Endothelial cell (in vitro differentiated cells): ENCODE data around the gene LDAH. TPM values are rescaled to one million over a fixed set of nuclear protein-coding genes. Genes with fewer than 3 reads are reported as not detected.

Experiments
- DNase-seq: peaks from one replicate; pipeline ENCODE4 v3.0.0; 2021; ENCODE audit warnings: low spot score
- H3K27ac Mint-ChIP-seq: one replicate; pipeline ENCODE4 v1.8.0; 2021; ENCODE audit warnings: mixed read lengths, inconsistent platforms; ENCODE audit not compliant: unreplicated experiment
- H3K27me3 Mint-ChIP-seq: one replicate; pipeline ENCODE4 v1.8.0; 2021; ENCODE audit warnings: mild to moderate bottlenecking, moderate library complexity, mixed read lengths, inconsistent platforms; ENCODE audit not compliant: unreplicated experiment
- H3K36me3 Mint-ChIP-seq: one replicate; pipeline ENCODE4 v1.8.0; 2021; ENCODE audit warnings: mild to moderate bottlenecking, low read depth, mixed read lengths, inconsistent platforms; ENCODE audit not compliant: unreplicated experiment
- H3K4me1 Mint-ChIP-seq: one replicate; pipeline ENCODE4 v1.8.0; 2021; ENCODE audit warnings: mild to moderate bottlenecking, mixed read lengths, inconsistent platforms; ENCODE audit not compliant: unreplicated experiment
- H3K4me3 Mint-ChIP-seq: one replicate; pipeline ENCODE4 v1.8.0; 2021; ENCODE audit warnings: mild to moderate bottlenecking, mixed read lengths, inconsistent platforms; ENCODE audit not compliant: unreplicated experiment
- H3K9me3 Mint-ChIP-seq: one replicate; pipeline ENCODE4 v1.8.0; 2021; ENCODE audit warnings: mixed read lengths, inconsistent platforms; ENCODE audit not compliant: unreplicated experiment
- CTCF ChIP-seq: fragments of 200-600 bp; sonication (generic); IDR thresholded peaks from one replicate; pipeline ENCODE4 v1.5.0; 2021; ENCODE audit warnings: antibody characterized with exemption; ENCODE audit not compliant: unreplicated experiment
- total RNA-seq: library from RNA; stranded (reverse); fragmentation: NEBNext Ultra II Directional; extraction: Animal tissue kit (Norgen Biotek cat#: 25700); gene quantifications from one replicate; pipeline ENCODE4 v1.2.1, GENCODE V29; 2021; ENCODE audit not compliant: unreplicated experiment

LDAH gene
- total RNA-seq, 1 donor from 2014 or later = 21.9 TPM

- H3K36me3 Mint-ChIP-seq = no peaks in the 10 kb centered on the region
- H3K27ac Mint-ChIP-seq = no peak overlapping the region
- no peaks in the 10 kb centered on the region for H3K27me3 Mint-ChIP-seq
- no peaks in the 10 kb centered on the region for H3K9me3 Mint-ChIP-seq
- no peaks in the 10 kb centered on the region for H3K4me1 Mint-ChIP-seq
- H3K4me3 Mint-ChIP-seq = no peak overlapping the region
- no peak for TF ChIP-seq CTCF
- no peak for DNase-seq
Measured at GRCh38 chr2:20815216-20815615, 7.7 kb downstream of the LDAH start.

GRCh38 chr2:20812779-20813178 is 10.1 kb downstream of the LDAH start:
- Mint-ChIP-seq H3K27ac (no peak overlapping the region), H3K9me3 (no peaks in the 10 kb centered on the region), H3K27me3 (no peaks in the 10 kb centered on the region), H3K36me3 (no peaks in the 10 kb centered on the region), H3K4me1 (no peaks in the 10 kb centered on the region), H3K4me3 (no peak overlapping the region)
- no peak for TF ChIP-seq CTCF
- DNase-seq = no peak

GRCh38 chr2:20806286-20806685 is 16.6 kb downstream of the LDAH start:
- no peak for TF ChIP-seq CTCF
- no peak overlapping the region for H3K27ac Mint-ChIP-seq

GRCh38 chr2:20803974-20804373 is 18.9 kb downstream of the LDAH start:
- H3K27ac Mint-ChIP-seq = no peak overlapping the region

More at GRCh38 chr2:20806286-20806685, 16.6 kb downstream of the LDAH start:
- H3K36me3 Mint-ChIP-seq = no peaks in the 10 kb centered on the region
- DNase-seq = no peak
- no peaks in the 10 kb centered on the region for H3K9me3 Mint-ChIP-seq
- no peak overlapping the region for H3K4me3 Mint-ChIP-seq
- no peaks in the 10 kb centered on the region for H3K27me3 Mint-ChIP-seq
- H3K4me1 Mint-ChIP-seq = no peaks in the 10 kb centered on the region

GRCh38 chr2:20803226-20803682 is 19.6 kb downstream of the LDAH start:
- H3K36me3 Mint-ChIP-seq = no peaks in the 10 kb centered on the region
- no peak overlapping the region for H3K4me3 Mint-ChIP-seq
- DNase-seq = no peak
- H3K27me3 Mint-ChIP-seq = peaks cover 1% of the 10 kb centered on the region
- H3K27ac Mint-ChIP-seq = peak overlapping the region; percentile 4
- TF ChIP-seq CTCF = no peak
- H3K4me1 Mint-ChIP-seq = no peaks in the 10 kb centered on the region
- no peaks in the 10 kb centered on the region for H3K9me3 Mint-ChIP-seq

More at GRCh38 chr2:20803974-20804373, 18.9 kb downstream of the LDAH start:
- Mint-ChIP-seq H3K36me3 (no peaks in the 10 kb centered on the region), H3K9me3 (no peaks in the 10 kb centered on the region), H3K4me1 (no peaks in the 10 kb centered on the region), H3K4me3 (no peak overlapping the region), H3K27me3 (no peaks in the 10 kb centered on the region)
- TF ChIP-seq CTCF = no peak
- DNase-seq = no peak
